ENCODE measurements around the gene CCNL1.

GRCh38 chr3:157152438-157152837 lies 7.5 kb downstream of the CCNL1 start:
- TF ChIP-seq CTCF (IDR thresholded peaks at IDR 0.05) = no peak
- no peak for TF ChIP-seq POLR2A (IDR thresholded peaks at IDR 0.05)

Data from upper lobe of left lung (tissue), 4 donors.